ENCODE results near the gene PRKCB.

The PRKCB gene

DNA sequence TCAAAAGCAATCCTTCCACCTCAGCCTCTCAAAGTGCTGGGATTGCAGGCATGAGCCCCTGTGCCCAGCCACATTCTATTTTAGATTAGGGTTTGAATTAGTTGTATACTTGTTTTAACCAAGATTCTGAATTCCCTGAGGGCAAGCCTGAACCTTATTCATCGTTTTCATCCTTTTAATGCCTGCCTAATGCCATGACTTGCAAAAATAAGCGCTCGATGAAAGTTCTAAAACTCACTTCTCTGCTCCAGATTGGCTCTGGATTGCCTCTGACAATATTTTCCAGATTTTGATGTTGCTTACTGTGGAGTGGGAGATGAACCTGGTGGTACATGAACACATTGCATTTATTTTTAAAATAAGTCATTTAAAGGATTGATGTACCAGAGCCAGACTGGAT, 329.5 kb downstream of the PRKCB start:
- TF ChIP-seq, protein P1, sequence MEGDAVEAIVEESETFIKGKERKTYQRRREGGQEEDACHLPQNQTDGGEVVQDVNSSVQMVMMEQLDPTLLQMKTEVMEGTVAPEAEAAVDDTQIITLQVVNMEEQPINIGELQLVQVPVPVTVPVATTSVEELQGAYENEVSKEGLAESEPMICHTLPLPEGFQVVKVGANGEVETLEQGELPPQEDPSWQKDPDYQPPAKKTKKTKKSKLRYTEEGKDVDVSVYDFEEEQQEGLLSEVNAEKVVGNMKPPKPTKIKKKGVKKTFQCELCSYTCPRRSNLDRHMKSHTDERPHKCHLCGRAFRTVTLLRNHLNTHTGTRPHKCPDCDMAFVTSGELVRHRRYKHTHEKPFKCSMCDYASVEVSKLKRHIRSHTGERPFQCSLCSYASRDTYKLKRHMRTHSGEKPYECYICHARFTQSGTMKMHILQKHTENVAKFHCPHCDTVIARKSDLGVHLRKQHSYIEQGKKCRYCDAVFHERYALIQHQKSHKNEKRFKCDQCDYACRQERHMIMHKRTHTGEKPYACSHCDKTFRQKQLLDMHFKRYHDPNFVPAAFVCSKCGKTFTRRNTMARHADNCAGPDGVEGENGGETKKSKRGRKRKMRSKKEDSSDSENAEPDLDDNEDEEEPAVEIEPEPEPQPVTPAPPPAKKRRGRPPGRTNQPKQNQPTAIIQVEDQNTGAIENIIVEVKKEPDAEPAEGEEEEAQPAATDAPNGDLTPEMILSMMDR (IDR thresholded peaks at IDR 0.05): no peak
- no peak overlapping the region for H3K27ac ChIP-seq
- no peak for DNase-seq (ENCODE audit: low spot score)
- no peak overlapping the region for H3K4me3 ChIP-seq

DNA sequence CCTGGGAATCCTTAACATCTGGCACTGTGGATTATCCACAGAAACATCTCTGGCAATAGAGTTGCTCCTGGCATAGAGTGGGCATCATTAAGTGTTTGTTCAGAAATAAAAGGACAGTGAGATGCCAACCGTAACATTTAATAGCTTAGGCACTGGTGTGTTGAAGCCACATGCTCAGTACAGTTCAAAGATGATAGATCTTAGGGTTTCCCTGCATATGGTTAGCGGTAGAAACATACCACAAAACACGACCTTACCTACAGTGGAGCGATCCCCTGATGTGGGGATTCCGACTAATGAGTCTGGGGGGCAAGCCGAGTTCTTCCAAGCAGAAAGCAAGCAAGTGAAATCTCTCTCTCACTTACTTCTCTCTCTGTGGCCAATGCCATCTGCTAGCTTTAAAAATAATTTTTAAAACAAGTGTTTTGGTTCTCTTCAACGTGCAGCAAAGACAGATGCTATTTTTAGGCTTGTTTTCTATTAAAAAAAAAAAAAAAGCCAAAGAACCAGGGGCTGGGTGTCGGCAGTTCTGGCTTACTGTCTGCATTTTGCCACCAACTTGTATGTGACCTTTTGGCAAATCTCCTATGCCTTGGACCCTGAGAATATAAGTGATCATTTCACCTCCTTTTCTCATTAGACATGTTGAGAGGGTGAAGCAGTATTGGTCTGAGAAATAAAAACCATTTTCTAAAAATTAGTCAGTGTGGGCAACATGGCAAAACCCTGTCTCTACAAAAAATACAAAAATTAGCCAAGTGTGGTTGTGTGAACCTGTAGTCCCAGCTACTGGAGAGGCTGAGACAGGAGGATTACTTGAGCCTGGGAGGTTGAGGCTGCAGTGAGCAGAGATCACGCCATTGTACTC, 331.1 kb downstream of the PRKCB start:
- TF ChIP-seq, protein P1 (IDR thresholded peaks at IDR 0.05): no peak
- Histone ChIP-seq H3K27ac (no peak overlapping the region), H3K4me3 (no peak overlapping the region)
- no peak for DNase-seq (ENCODE audit: low spot score)

DNA sequence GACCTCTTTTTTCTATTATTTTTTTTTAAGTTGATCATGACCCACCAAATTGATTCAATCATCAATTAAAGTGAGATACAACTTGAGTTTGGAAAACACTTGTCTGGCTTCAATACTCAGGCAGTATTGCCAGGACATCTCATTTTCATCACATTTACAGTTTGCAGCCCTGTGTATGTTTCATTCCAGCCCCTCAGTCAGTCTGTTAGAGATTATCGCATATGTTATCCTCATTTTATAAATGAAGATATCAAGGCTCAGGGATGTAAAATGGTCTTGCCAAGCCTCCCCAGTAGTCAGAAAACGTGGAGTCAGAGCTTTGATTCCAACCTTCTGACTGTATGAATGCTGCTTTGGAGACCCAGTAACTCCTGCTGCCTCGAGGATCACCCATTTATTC, 333.1 kb downstream of the PRKCB start:
- no peak for DNase-seq (ENCODE audit: low spot score)
- TF ChIP-seq, protein P1 (IDR thresholded peaks at IDR 0.05): no peak
- H3K4me3 ChIP-seq: no peak overlapping the region

DNA sequence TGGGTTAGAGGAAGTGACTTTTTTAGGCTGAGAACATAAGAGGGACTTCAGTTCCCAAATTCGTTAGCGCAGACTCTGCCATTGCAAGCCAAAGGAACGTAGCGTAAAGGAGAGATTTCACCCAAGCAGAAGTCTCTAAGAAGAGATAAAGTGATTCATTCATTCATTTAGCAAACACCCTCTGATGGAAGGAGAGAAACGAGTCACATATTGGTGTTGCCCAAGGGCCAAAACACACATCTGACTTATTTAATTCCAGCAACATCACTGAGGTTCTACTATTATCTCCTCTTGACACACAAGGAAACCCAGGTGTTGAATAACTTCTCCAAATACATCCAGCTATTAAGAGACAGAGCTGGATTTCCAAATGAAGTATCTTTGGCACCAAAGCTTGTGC, 334.6 kb downstream of the PRKCB start:
- Histone ChIP-seq H3K4me3 (no peak overlapping the region), H3K27ac (no peak overlapping the region)
- DNase-seq (ENCODE audit: low spot score): no peak
- TF ChIP-seq, protein P1 (IDR thresholded peaks at IDR 0.05): no peak

More for the DNA sequence above, 333.1 kb downstream of the PRKCB start:
- H3K27ac ChIP-seq: no peak overlapping the region

DNA sequence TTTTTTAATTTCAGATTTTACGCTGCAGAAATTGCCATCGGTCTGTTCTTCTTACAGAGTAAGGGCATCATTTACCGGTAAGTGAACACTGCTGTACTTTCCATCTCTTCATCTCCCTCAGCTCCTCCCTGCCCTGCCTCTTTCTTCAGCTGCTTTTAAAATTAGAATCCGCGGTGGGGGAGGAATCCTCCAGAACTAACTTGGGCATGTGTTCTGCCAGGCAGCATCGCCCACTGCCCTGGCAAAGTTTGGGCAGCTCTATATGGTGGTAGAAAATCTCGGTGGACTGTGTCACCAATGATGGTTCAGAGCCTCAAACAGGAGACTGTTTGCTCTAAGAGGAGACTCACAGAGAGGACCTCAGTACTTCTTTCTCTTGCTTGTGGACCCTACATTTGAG, 338.7 kb downstream of the PRKCB start:
- no peak for DNase-seq (ENCODE audit: low spot score)
- Histone ChIP-seq H3K4me3 (no peak overlapping the region), H3K27ac (no peak overlapping the region)
- TF ChIP-seq, protein P1 (IDR thresholded peaks at IDR 0.05): no peak

DNA sequence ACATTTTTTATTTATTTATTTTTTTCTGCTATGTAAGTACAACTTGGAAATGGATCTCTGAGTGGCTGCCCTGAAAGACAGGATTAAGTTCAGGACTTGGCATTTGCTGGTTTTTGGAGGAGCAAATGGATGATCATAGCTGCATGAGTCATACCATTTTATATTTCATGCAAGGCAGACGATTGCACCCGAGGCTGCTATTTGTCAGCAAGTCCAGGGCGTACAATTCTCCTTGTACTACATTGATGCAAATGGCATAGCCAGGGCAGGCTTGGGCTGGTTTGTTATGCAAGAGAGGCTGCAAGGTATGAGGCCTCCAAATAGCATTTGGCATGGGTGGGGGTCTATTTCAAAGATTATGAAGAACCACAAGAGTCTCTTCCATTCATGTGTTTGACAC, 339.2 kb downstream of the PRKCB start:
- no peak overlapping the region for H3K4me3 ChIP-seq
- no peak for DNase-seq (ENCODE audit: low spot score)
- H3K27ac ChIP-seq: no peak overlapping the region
- TF ChIP-seq, protein P1 (IDR thresholded peaks at IDR 0.05): no peak

DNA sequence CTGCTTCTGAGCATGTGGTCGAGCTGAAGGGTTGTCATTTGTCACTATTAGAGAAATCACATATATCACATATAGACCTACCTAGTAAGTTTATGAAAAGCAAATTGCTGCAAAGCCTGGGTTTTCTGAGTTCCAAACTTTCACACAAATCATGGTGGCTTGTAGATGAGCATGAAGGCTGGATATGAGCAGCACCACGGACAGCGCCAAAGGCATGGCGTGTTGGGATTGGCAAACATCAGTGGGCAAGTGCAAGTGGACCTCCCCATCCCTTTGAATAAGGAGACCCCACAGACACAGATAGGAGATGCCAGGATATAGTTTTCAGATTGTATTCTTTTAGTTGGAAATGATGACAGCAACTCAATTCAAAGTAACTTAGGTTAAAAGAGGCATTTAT, 342.7 kb downstream of the PRKCB start:
- TF ChIP-seq, protein P1 (IDR thresholded peaks at IDR 0.05): no peak
- H3K4me3 ChIP-seq: no peak overlapping the region
- no peak overlapping the region for H3K27ac ChIP-seq
- no peak for DNase-seq (ENCODE audit: low spot score)
